Measurements from ENCODE around the gene PFKL. TPM values are rescaled to one million over a fixed set of nuclear protein-coding genes. Genes with fewer than 3 reads are reported as not detected.

The PFKL gene
- polyA plus RNA-seq, 1 donor (not counting 4 experiments of a cell fraction or from before 2014, with no cell fraction given): 46.6 TPM

DNA sequence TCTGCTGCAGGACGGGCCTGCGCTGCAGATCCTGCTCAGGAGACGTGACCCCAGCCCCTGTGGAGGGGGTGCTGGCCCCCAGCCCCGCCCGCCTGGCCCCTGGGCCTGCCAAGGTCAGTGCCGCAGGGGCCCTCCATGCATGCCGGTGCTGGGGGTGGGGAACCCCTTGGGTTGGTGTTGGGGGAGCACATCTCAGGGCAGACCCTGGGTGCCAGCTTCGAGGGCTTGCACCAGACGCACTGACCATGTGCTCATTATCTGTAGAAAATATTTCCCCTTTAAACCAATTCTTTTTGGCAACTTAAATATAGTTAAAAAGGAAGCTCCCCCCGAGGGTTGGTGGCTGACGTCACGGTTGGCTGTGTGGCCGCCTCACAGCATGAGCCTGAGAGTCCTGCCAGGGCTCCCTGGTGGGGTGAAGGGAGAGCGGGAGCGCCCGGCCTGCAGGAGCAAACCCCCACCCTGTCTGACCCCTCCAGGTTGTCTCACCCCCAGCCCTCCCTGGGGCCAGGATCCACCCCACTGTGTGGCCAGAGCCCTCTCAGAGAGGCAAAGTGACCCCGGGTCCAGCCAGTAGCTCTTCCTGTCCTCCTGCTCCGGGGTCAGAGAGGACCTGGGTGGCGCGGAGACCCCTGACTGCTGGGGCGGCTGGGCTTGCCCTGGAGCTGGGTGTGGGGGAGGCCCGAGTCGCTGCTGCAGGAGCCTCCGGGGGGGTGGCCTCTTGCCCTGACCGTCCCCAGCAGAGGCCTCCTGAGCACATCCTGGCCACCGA lies 5.3 kb upstream of the PFKL start:
- no peak overlapping the region for H2AFZ ChIP-seq (ENCODE audit: control insufficient read depth, low read length)
- no peaks in the 10 kb centered on the region for H3K9me3 ChIP-seq (ENCODE audit: control insufficient read depth, low read depth, low read length)
- peaks cover 17% of the 10 kb centered on the region for H3K27me3 ChIP-seq (ENCODE audit: control insufficient read depth, extremely low read depth, insufficient read depth, low read length)
- H3K4me1 ChIP-seq (ENCODE audit: control insufficient read depth, extremely low read depth, insufficient read depth, low read length): peaks cover 7% of the 10 kb centered on the region
- no peak overlapping the region for H3K27ac ChIP-seq (ENCODE audit: control insufficient read depth, insufficient read depth, low read length)
- DNase-seq (ENCODE audit: low read depth, low spot score): no peak
- FAIRE-seq: no peak
- H3K9ac ChIP-seq (ENCODE audit: control insufficient read depth, extremely low read depth, insufficient read depth, low read length): no peak overlapping the region
- H3K9me1 ChIP-seq (ENCODE audit: control insufficient read depth, extremely low read depth, insufficient read depth, low read length): no peaks in the 10 kb centered on the region
- no peak overlapping the region for H3K4me2 ChIP-seq (ENCODE audit: control insufficient read depth, extremely low read depth, insufficient read depth, low read depth, low read length)
- H3K36me3 ChIP-seq (ENCODE audit: control insufficient read depth in 2 of 2, extremely low read depth in 1 of 2, insufficient read depth in 2 of 2, low read length in 2 of 2): no peaks in the 10 kb centered on the region
- peaks cover 4% of the 10 kb centered on the region for H4K20me1 ChIP-seq (ENCODE audit: control insufficient read depth, extremely low read depth, insufficient read depth, low read length)
- TF ChIP-seq CTCF (optimal IDR thresholded peaks at IDR 0.05 in 1 of 3, IDR thresholded peaks at IDR 0.05 in 1 of 3, conservative IDR thresholded peaks at IDR 0.05 in 1 of 3; ENCODE audit: extremely low read depth in 1 of 3, insufficient read depth in 2 of 3, low read length in 3 of 3): no peak
- TF ChIP-seq EZH2 (IDR thresholded peaks at IDR 0.05; ENCODE audit: low read length): no peak
- H3K4me3 ChIP-seq (ENCODE audit: control insufficient read depth in 2 of 3, extremely low read depth in 1 of 3, insufficient read depth in 2 of 3, low read depth in 1 of 3, low read length in 3 of 3): no peak overlapping the region
- dilution Hi-C loops (cut with MboI; ENCODE audit: extremely low pct_ligation_motif_present, low sequenced_read_pairs): no loop called here
- H3K79me2 ChIP-seq (ENCODE audit: control insufficient read depth, insufficient read depth, low read length): no peaks in the 10 kb centered on the region

- Histone ChIP-seq H3K4me2 (ENCODE audit: control insufficient read depth, extremely low read depth, insufficient read depth, low read depth, low read length) (no peak overlapping the region), H3K36me3 (ENCODE audit: control insufficient read depth in 2 of 2, extremely low read depth in 1 of 2, insufficient read depth in 2 of 2, low read length in 2 of 2) (no peaks in the 10 kb centered on the region), H2AFZ (ENCODE audit: control insufficient read depth, low read length) (no peak overlapping the region), H3K27me3 (ENCODE audit: control insufficient read depth, extremely low read depth, insufficient read depth, low read length) (peaks cover 13% of the 10 kb centered on the region), H3K9me3 (ENCODE audit: control insufficient read depth, low read depth, low read length) (no peaks in the 10 kb centered on the region), H3K79me2 (ENCODE audit: control insufficient read depth, insufficient read depth, low read length) (no peaks in the 10 kb centered on the region), H3K27ac (ENCODE audit: control insufficient read depth, insufficient read depth, low read length) (no peak overlapping the region), H3K9ac (ENCODE audit: control insufficient read depth, extremely low read depth, insufficient read depth, low read length) (no peak overlapping the region), H3K4me3 (ENCODE audit: control insufficient read depth in 2 of 3, extremely low read depth in 1 of 3, insufficient read depth in 2 of 3, low read depth in 1 of 3, low read length in 3 of 3) (no peak overlapping the region), H4K20me1 (ENCODE audit: control insufficient read depth, extremely low read depth, insufficient read depth, low read length) (peaks cover 4% of the 10 kb centered on the region), H3K9me1 (ENCODE audit: control insufficient read depth, extremely low read depth, insufficient read depth, low read length) (no peaks in the 10 kb centered on the region), H3K4me1 (ENCODE audit: control insufficient read depth, extremely low read depth, insufficient read depth, low read length) (peaks cover 7% of the 10 kb centered on the region)
- TF ChIP-seq EZH2 (IDR thresholded peaks at IDR 0.05; ENCODE audit: low read length) (no peak), CTCF (optimal IDR thresholded peaks at IDR 0.05 in 1 of 3, IDR thresholded peaks at IDR 0.05 in 1 of 3, conservative IDR thresholded peaks at IDR 0.05 in 1 of 3; ENCODE audit: extremely low read depth in 1 of 3, insufficient read depth in 2 of 3, low read length in 3 of 3) (no peak)
- FAIRE-seq (no peak), DNase-seq (ENCODE audit: low read depth, low spot score) (no peak)
- dilution Hi-C loops (cut with MboI; ENCODE audit: extremely low pct_ligation_motif_present, low sequenced_read_pairs): no loop called here
These were observed 4.7 kb upstream of the PFKL start for GRCh38 chr21:44295163-44295573.

All from keratinocyte (primary cell).